Skeletal muscle cell (primary cell): ENCODE measurements around the gene DEGS2.
"Not testable (repeated sequence)": the region's sequence is repeated elsewhere in the genome, so short reads cannot be mapped to it uniquely, and the experiment has no call there.

ENCODE experiments used
- DNase-seq: peaks from one replicate; pipeline ENCODE4 v3.0.0-alpha.2; 2010; ENCODE audit warnings: low read depth
- H3K4me3 ChIP-seq: 2 replicates; pipeline ENCODE4 v1.5.1; 2011; ENCODE audit warnings: low read depth, mild to moderate bottlenecking, control low read depth, low read length, moderate library complexity

The DEGS2 gene

DNA sequence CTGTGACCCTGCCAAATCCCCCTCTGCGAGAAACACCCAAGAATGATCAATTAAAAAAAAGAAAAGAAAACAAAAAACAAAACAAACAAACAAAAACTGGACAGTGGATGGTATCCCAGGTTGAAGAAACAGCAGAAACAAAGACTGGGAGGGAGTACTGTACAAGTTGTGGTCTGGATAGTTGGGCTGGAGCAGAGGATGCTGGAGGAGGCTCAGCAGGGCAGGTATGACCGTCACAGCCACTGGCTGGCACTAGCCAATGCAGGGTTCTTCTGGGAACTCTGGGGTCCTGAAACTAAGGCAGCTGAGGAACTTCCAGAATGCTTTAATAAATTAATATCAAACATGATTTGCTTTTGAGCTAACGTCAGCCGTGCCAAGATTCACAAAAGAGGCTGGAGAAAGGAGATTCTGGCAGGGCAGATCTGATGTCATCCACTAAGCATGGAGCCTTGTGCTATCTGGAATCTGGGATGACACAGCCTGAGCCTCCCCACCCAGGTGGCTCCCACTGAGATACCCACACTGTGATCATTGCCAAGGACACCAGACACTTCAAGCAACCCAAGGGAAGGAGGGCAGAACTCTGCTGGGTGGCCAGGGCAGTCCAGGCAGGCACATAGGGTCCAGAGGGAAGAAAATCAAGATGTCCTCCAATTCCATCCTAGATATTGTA, 22.6 kb upstream of the DEGS2 start:
- not testable (repeated sequence) for DNase-seq, H3K4me3 ChIP-seq

- H3K4me3 ChIP-seq, DNase-seq: not testable (repeated sequence)
These were observed 21.2 kb upstream of the DEGS2 start for GRCh38 chr14:100180671-100181070.

DNA sequence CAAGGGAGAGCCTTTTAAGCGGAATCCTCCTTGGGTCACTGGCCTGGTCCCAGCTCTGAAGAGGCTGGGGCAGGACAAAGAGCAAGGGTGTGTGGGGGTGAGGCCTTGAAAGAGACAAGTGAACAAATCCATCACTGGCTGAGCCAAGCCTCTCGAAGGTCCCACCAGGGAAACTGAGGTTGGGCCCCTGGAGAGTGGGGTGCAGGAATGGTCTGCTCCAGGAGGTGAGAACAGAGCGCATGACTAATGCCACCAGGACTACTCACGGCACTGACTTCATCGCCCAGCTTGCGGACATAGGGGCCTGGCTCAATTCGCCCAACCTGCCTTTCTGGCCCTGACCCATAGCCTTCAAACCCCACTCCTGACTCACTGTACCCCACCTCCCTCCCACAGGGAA, 19.2 kb upstream of the DEGS2 start:
- no peak overlapping the region for H3K4me3 ChIP-seq
- DNase-seq = no peak

DNA sequence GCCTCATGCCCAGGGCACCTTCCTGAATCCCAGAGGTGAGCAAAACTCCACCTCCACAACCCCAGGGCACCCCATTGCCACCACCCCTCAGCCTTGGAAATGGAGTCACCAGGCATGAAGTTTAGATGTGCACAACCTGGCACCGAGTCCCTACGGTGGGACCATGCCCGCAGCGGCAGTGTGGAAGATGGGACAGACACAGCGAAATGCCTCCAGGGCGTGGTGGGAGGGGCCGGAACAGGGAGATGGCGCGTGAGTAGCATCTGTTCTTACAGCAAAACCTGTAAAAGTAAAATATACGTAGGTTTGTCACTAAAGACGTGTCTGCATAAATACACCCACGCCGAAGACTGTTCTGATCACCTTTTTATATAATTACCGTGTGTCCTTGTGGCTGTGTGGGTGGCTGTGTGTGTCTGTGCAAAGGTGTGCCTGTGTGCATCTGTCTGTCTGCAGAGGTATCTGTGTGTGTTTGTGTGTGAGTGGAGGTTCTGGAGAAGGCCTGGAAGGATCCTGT, 17.4 kb upstream of the DEGS2 start:
- no peak for DNase-seq
- no peak overlapping the region for H3K4me3 ChIP-seq

DNA sequence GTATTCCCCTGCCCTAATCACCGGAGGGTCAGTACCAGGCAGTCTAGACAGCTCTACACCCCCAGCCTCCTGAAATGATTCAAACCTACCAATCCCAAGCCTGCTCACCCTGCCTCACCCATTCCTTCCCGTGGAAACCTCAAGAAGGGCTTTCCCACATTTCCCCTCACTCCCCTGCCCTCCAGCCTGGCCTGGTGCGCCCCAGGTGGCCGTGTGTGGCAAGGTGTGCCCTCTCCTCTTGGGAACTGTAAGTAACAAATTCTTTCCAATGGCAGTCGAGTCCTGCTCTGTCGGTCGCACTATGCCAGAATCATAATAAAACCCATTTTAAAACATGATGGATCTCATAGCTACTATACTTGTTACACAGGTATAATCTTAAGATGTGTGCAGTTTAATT, 13.9 kb upstream of the DEGS2 start:
- no peak overlapping the region for H3K4me3 ChIP-seq
- no peak for DNase-seq

GRCh38 chr14:100172811-100173210, 13.4 kb upstream of the DEGS2 start:
- DNase-seq = no peak
- no peak overlapping the region for H3K4me3 ChIP-seq

DNA sequence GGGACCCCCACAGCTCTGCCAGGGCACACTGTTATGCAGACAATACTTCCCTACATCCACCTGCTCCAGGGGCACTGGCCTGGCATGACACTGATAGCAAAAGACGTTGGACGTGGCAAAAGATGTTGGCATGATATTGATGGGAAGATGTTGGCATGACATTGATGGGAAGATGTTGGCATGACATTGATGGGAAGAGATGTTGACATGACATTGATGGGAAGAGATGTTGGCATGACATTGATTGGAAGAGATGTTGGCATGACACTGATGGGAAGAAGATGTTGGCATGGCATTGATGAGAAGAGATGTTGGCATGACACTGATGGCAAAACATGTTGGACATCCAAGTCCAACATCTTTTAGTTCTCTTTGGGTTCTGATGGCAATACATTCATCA, 11.4 kb upstream of the DEGS2 start:
- no peak for DNase-seq
- H3K4me3 ChIP-seq = no peak overlapping the region

DNA sequence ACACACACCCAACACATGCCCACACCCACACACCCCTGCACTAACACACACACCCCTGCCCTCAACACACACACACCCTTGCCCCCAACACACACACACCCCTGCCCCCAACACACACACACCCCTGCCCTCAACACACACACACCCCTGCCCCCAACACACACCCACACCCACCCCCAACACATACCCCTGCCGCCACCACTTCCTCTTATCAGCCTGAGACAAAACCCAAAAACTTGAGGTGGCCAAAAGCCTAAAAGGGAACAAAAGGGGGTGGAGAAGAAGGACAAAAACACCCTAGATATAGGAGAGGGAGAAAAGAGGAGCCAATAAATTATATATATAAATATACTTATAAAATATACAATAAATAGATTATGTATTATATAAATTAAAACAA, 9.1 kb upstream of the DEGS2 start:
- no peak for DNase-seq
- no peak overlapping the region for H3K4me3 ChIP-seq

DNA sequence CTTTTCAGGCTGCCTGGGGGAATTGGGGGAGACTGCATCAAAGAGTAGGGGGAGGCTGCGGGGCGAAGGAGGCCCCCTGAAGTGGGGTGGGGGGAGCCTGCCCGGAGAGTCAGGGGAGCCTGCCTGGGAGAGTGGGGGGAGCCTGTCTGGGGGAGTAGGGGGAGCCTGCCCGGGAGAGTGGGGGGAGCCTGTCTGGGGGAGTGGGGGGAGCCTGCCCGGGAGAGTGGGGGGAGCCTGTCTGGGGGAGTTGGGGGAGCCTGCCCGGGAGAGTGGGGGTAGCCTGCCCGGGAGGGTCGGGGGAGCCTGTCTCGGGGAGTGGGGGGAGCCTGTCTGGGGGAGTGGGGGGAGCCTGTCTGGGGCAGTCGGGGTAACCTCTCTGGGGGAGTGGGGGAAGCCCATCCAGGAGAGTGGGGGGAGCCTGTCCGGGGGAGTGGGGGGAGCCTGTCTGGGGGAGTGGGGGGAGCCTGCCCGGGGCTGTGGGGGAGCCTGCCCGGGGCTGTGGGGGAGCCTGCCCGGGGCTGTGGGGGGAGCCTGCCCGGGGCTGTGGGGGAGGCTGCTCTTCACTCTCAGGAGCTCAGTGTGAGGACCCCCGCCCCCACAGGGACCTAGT, 6.5 kb upstream of the DEGS2 start:
- DNase-seq = no peak
- no peak overlapping the region for H3K4me3 ChIP-seq

- H3K4me3 ChIP-seq = no peak overlapping the region
- DNase-seq = no peak
These were observed 5.9 kb upstream of the DEGS2 start for GRCh38 chr14:100165376-100165775.

- H3K4me3 ChIP-seq = no peak overlapping the region
- no peak for DNase-seq
These were observed 1.1 kb upstream of the DEGS2 start for GRCh38 chr14:100160534-100160916.

GRCh38 chr14:100159865-100160533, 554 bp upstream of the DEGS2 start:
- no peak for DNase-seq
- no peak overlapping the region for H3K4me3 ChIP-seq

DNA sequence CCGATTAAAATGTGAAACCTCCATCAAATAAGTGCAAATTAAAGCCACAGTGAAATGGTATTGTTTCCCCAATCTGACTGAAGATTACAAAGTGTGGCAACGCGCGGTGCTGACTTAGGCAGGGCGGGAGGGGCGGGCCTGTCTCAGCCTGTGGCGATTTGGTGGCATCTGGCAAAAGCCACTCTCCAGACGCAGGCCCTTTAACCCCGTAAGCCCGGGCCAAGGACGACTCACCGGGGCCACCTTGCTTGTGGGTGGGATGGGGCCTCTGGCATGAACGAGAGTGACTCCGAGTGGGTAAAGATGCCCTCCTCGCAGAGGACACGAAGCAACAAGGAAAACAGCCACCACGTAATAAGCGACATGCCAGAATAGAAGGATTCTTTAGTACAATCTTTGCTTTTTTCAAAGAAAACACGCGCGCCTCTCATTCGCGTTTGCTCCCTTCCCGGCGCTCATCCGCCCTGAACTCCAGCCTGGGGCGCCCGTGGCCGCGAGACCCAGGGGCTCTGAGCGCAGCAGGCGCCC, 815 bp downstream of the DEGS2 start:
- no peak overlapping the region for H3K4me3 ChIP-seq
- DNase-seq = no peak

GRCh38 chr14:100157548-100158232, 1.8 kb downstream of the DEGS2 start:
- not testable (repeated sequence) for H3K4me3 ChIP-seq, DNase-seq

- no peak for DNase-seq
- H3K4me3 ChIP-seq = no peak overlapping the region
These were observed 2.7 kb downstream of the DEGS2 start for GRCh38 chr14:100156776-100157175.

DNA sequence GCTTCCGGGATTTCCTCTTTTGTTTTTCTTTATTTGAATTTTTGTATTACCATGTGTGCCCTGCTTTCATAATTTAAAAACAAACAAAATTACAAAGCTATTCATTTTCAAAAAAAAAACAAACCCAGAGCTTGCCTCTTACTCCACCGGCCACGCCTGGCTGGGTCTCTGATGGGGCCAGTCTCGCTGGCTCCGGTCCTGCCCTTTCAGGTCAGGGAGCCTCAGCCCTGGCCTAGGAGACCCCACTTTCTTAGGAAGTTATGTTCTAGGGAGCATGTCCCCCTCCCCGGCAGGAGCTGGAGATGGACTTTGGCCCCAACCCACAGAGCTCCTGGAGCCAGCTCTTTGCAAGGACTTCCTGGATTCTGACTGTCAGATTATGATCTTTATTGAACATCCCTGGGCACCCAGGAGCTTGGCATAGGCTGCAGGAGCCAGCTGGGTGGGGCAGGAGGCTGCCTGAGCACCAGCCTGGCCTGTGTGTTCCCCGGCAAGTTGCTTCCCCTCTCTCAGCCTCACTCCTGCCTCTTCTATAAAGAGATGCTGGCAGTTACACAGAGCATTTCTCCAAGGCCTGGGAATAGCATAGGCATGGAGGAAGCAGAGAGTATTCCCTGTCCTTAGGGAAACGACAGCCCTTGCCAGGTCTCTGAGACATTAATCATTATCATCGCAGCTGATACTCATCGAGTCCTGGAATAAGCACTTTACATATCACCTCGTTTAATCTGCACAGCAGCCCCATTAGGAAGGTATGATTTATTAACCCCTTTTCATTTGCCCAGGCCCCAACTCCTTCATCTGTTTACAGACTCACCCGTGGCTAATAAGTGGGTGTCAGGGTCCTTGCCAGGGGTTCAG, 3.5 kb downstream of the DEGS2 start:
- no peak for DNase-seq
- no peak overlapping the region for H3K4me3 ChIP-seq

- no peak overlapping the region for H3K4me3 ChIP-seq
- no peak for DNase-seq
These were observed 4.3 kb downstream of the DEGS2 start for GRCh38 chr14:100155049-100155621.

DNA sequence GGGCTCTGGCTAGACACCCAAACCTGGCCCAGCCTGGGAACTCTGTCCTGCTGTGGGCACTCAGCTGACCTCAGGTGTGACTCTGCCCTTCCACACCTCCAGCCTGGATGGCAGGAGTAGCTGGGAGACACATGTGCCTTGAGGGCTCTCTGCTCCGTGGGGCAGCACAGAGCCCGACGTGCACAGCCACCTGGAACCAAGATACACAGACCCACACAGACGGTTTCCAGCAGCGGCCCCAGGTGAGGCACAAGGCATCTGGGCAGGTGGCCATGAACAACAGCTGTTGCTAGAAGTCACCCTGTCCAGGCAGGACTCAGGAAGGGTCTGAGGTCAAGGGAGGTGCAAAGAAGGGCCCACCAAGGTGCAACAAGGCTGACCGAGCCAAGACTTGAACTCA, 5.9 kb downstream of the DEGS2 start:
- no peak overlapping the region for H3K4me3 ChIP-seq
- no peak for DNase-seq

GRCh38 chr14:100152091-100152490, 7.4 kb downstream of the DEGS2 start:
- no peak for DNase-seq
- no peak overlapping the region for H3K4me3 ChIP-seq
